HepG2 (cell line): ENCODE results near the gene PLCB4.

Source experiments
- FIP1L1 ChIP-seq: fragments of 200-400 bp; formaldehyde crosslinking; IDR thresholded peaks from 2 replicates; pipeline ENCODE4 v1.6.1; 2018; ENCODE audit warnings: low read depth, mild to moderate bottlenecking, low read length, moderate library complexity, borderline replicate concordance; ENCODE audit not compliant: insufficient read depth
- JUN ChIP-seq: sonication (generic); formaldehyde crosslinking; IDR thresholded peaks from 2 replicates; pipeline ENCODE4 v1.4.0; 2020; ENCODE audit warnings: mild to moderate bottlenecking, missing genetic modification reagents
- KLF16 ChIP-seq, 2 experiments: sonication (generic) in 1 of 2; formaldehyde crosslinking in 1 of 2; IDR thresholded peaks; 2 replicates each; pipeline versions ENCODE4 v1.6.1 to v1.8.0; 2016 to 2023; ENCODE audit warnings: missing genetic modification reagents in 2 of 2, missing compliant biosample characterization in 1 of 2
- SIN3B ChIP-seq: fragments of 150-350 bp; IDR thresholded peaks from 2 replicates; pipeline ENCODE4 v1.6.1; 2014; ENCODE audit warnings: low read length
- WIZ ChIP-seq: sonication (generic); formaldehyde crosslinking; IDR thresholded peaks from 2 replicates; pipeline ENCODE4 v1.5.1; 2020; ENCODE audit warnings: mild to moderate bottlenecking, missing genetic modification reagents
- ZNF574 ChIP-seq: sonication (generic); formaldehyde crosslinking; IDR thresholded peaks from 2 replicates; pipeline ENCODE4 v1.4.0; 2020; ENCODE audit warnings: missing genetic modification reagents
- ZNF704 ChIP-seq: sonication (generic); formaldehyde crosslinking; IDR thresholded peaks from 2 replicates; pipeline ENCODE4 v1.8.1; 2023; ENCODE audit warnings: mild to moderate bottlenecking, inconsistent platforms, moderate library complexity, missing genetic modification reagents, borderline replicate concordance

- TF ChIP-seq FIP1L1 (no peak), ZNF574 (CRISPR knock-in tag) (no peak), ZNF704 (no peak), JUN (CRISPR knock-in tag) (no peak), SIN3B (no peak), WIZ (CRISPR knock-in tag) (no peak), KLF16 (CRISPR knock-in tag; IDR thresholded peaks at IDR 0.05) (no peak)
These were observed 75.8 kb downstream of the PLCB4 start for GRCh38 chr20:9144643-9145042.
